ENCODE data around the gene ASTN2.

ASTN2 gene

GRCh38 chr9:117250610-117251215 lies 164.1 kb downstream of the ASTN2 start:
- DNase-seq (ENCODE audit: low read depth): no peak

- DNase-seq (ENCODE audit: low read depth): no peak
Measured at GRCh38 chr9:117249799-117250198, 165.1 kb downstream of the ASTN2 start.

DNA sequence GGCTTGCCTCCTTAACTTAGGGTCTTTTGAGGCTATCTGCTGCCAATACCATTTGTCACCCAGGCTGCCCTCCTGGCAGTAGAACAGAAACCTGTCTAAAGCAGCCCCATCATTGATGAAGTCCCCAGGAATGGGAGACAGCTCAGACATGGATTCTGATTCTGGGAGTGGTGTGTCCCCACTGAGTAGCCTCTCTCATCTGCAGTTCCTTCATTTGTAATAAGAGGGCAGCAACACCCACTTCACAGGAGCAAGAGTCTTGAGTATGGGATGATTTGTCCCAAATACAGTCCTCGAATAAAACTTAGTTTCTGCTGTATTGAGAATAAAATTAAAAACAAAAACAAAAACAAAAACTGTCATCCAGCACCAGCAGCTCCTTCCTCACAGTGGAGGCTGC lies 167.6 kb downstream of the ASTN2 start:
- DNase-seq (ENCODE audit: low read depth): no peak

GRCh38 chr9:117245175-117245829 lies 169.6 kb downstream of the ASTN2 start:
- no peak for DNase-seq (ENCODE audit: low read depth)

DNA sequence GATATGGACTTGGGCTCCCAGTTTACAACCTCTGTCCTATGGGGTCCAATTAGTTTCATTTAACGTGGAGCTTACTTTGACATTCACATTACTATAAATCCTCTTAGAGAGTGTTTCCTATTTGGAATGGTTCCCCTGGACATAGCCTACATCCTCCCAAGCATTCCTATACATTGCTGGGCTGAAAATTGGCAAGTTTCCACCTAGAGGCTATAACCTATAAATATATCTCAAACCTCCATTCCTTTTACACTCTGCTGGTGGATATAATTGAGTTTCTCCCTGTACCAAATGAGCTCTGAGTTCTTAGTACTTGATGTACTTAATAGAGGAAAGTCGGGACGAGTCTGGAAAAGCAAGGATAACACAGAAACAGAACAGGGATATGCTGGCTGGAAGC lies 172.8 kb downstream of the ASTN2 start:
- no peak for DNase-seq (ENCODE audit: low read depth)

DNA sequence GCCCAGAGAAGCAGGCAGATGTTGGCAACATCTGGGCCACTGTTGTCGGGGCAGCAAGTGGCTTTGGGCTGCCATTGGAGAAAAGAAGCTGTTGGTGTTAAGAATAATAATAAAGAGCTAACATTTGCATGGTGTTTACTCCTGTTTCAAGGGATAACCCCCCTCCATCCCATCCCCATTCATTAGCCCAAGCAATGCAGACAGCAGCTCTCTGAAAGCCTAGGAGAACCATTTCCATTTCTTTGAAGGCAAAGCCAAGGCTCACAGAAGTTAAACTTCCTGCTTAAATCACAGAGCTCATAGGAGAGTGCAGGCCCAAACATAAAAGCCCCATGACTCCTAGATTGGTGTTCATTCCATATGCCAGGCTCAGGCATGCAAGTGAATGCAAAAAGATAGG lies 175.4 kb downstream of the ASTN2 start:
- DNase-seq (ENCODE audit: low read depth): no peak

GRCh38 chr9:117234103-117234502 lies 180.8 kb downstream of the ASTN2 start:
- no peak for DNase-seq (ENCODE audit: low read depth)

DNA sequence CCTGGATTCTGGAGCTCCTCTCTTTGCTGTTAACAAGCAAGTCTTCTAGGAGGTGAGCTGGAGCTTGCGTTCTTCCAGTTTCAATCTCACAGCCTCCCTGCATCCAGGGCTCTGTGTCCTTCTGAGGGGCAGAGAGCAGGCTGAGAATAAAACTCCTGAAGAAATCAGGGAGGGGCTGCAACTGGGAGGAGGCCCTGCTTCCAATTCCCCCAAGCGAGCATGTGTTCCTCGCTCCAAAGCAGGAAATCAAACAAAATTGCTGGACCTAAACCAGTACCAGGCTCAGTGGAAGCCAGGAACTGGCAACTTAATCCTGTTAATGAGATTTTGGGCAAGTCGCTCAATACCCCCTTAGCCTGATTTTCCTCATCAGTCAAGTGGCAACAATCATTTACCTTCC lies 181.8 kb downstream of the ASTN2 start:
- DNase-seq (ENCODE audit: low read depth): no peak

- DNase-seq (ENCODE audit: low read depth): no peak
Measured at GRCh38 chr9:117232281-117232680, 182.6 kb downstream of the ASTN2 start.

DNA sequence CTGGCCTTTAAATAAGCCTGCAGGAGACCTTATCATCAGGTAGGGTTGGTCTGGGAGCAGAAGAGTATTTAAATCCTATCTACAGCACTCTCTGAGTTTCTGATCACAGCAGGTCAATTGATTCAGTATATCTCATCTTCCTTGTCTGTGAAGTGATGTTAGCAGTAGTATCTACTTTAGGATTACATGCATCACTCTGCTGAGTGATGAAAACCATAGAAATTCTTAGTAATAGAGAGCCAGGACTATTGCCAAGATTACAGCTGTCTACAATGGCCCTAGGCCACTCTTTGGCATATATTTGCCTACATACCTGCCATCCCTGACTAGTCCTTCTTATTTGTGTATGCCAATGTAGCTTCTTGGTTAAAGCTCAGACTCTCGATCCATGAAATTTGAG lies 183.8 kb downstream of the ASTN2 start:
- no peak for DNase-seq (ENCODE audit: low read depth)

DNA sequence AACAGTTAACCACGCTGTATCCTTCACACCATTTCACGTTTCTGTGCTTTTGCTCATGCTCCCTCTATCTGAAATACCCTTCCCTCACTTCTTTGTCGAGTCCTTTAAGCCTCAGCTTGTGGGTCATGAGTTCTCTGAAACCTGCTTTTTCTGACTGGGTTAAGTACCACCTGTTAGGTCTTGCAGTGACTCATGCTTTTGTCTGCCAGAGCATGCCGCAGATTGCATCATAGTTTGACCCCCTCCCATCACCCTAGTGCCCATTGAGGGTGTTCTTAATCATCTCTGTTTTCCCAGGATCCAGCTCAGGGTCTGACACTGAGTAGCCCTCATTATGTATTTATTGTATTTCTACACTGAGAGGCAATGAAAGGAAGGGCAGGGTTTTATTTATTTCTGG lies 190.2 kb downstream of the ASTN2 start:
- no peak for DNase-seq (ENCODE audit: low read depth)

- no peak for DNase-seq (ENCODE audit: low read depth)
Measured at GRCh38 chr9:117218951-117219350, 195.9 kb downstream of the ASTN2 start.

DNA sequence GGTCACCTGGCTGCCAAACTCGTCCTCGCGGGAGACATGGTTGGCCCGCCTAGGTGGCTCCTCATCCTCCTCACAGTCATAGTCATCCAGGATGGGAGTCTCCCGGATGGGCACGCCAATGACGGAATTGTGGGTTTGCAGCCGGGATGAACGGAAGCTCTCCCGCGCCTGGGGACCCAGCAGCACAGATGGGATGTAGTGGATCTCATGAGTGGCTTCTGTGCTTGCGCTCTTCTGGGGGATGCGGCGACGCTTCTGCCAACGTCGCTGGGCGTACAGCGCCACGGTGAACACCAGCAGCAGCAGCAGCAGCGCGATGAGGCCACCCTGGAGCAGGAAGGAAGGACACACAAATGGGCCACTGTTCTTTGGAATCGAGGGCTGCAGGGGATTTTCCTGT lies 200.4 kb downstream of the ASTN2 start:
- no peak for DNase-seq (ENCODE audit: low read depth)

GRCh38 chr9:117211280-117211679 lies 203.6 kb downstream of the ASTN2 start:
- no peak for DNase-seq (ENCODE audit: low read depth)

DNA sequence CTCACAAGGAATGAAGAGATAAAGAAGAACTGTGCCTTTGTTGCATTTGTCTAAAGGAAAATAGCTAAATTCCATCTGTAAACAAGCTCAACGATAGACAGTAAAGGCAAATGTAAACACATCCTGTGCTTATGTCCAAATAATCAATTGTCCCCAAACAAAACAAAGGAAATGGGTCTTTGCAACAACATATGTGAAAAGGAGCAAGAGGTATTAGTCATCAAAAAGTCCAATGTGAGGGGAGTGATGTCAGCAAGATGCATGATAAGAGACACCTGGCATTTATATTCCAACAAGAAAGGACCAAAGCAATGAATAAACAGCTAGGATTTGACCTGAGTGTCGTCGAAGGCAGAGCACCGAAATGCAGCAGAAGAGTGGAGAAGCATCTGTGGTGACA lies 209.1 kb downstream of the ASTN2 start:
- no peak for DNase-seq (ENCODE audit: low read depth)

DNA sequence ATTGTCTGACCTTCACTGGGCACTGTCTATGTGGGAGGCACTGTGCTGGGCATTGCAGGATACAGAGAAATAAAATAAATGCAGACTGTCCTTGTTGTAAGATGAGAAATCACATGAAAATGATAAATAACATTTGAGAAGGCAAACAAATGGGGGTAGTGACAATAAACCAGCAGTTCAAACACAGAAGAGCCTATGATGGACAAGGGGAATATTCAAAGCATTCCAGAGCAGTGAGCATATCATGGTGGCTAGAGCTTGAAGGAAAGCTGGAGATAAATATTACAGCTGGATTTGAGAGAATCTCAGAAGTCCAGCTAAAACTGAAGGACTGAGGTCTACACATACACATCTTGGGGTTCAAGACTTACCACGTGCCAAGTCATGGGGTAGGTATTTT lies 209.9 kb downstream of the ASTN2 start:
- DNase-seq (ENCODE audit: low read depth): no peak

GRCh38 chr9:117191504-117192261 lies 223.2 kb downstream of the ASTN2 start:
- DNase-seq (ENCODE audit: low read depth): no peak

DNA sequence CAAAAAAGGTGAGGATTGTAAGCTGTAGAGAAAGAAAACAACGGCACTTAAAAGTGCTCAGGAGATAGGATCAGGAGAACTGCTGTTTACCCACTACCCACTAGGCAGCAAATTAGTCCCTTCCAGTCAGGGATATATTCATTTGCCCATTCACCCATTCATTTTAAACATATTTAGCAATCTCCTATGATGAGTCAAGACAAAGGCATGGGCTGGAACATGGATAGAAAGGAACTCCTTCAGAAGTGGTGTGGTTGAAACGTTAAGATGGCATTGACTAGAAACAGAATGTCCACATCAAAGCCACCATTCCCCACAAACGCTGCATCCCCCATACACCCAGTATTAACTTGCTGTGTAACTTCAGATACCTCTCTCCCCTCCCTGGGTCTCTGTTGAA lies 225.7 kb downstream of the ASTN2 start:
- no peak for DNase-seq (ENCODE audit: low read depth)

- no peak for DNase-seq (ENCODE audit: low read depth)
Measured at GRCh38 chr9:117188394-117188793, 226.5 kb downstream of the ASTN2 start.

DNA sequence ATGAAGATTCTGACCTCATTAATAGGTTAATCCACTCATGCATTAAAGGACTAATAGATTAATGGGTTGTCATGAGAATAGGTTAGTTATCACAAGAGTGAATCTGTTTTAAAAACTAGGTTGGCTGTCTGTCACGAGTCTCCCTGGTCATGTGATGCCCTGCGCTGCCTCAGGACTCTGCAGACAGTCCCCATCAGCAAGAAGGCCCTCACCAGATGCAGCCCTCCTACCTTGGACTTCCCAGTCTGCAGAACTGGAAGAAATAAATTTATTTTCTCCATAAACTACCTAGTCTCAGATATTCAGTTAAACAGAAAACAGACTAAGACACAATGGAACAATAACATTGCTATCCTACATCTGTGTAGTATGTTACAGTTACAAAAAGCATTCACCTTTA lies 227.4 kb downstream of the ASTN2 start:
- DNase-seq (ENCODE audit: low read depth): no peak

DNA sequence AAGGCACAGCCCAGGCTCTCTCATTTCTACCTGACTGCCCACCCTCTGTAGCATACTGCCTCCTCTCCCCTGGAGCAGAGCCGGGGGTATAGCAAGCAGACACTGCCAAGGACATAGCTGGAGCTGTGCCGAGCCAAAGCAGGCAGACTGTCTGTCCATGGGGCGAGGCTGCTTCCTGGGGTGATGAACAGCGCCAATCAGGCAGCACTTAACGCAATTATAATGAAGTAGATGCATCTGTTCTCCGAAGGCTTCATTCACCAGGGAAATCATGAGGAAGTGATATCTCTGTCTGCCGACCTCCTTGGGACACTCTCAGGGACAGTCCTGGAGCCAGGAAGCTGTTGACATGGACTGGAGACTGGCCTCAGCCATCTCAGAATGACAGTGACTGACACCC lies 230.7 kb downstream of the ASTN2 start:
- DNase-seq (ENCODE audit: low read depth): no peak

- no peak for DNase-seq (ENCODE audit: low read depth)
Measured at GRCh38 chr9:117182046-117182445, 232.8 kb downstream of the ASTN2 start.

DNA sequence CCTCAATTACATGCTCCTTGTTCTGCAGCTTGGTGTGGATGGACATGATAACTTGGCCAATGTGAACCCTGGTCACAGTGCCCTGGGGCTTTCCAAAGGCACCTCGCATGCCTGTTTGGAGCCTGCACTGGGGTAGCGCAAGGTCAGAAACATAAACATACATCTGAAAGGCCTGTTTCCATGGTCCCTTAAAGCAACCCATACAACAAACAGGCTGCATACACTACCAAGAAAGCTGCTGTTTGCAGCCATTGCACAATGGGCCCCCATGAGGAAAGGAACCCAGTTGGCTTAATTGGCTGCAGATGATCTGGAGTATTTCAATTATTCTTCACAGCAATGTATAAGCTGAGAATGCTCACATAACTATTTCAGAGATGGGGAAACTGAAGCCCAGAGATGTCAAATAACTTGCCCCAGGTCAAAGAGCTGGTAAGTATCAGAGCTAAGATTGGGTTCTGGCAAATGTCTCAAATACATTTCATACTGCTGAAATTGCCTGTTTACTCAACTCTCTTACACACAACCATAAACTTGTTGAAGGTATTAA lies 233.9 kb downstream of the ASTN2 start:
- DNase-seq (ENCODE audit: low read depth): no peak

All from stimulated activated CD8-positive, alpha-beta memory T cell treated with anti-CD3 and anti-CD28 coated beads, Interleukin-7, amount 100 ng/mL, for 24 hours (primary cell).